22Rv1 (cell line): ENCODE measurements around the gene LTA.

Experiments
- CTCF ChIP-seq: fragments of 450-650 bp; IDR thresholded peaks from 2 replicates; pipeline ENCODE4 v1.5.1; 2017; ENCODE audit warnings: mild to moderate bottlenecking
- ZFX ChIP-seq: fragments of 450-650 bp; IDR thresholded peaks from 2 replicates; pipeline ENCODE4 v1.6.1; 2017; ENCODE audit warnings: antibody characterized with exemption, borderline replicate concordance

DNA sequence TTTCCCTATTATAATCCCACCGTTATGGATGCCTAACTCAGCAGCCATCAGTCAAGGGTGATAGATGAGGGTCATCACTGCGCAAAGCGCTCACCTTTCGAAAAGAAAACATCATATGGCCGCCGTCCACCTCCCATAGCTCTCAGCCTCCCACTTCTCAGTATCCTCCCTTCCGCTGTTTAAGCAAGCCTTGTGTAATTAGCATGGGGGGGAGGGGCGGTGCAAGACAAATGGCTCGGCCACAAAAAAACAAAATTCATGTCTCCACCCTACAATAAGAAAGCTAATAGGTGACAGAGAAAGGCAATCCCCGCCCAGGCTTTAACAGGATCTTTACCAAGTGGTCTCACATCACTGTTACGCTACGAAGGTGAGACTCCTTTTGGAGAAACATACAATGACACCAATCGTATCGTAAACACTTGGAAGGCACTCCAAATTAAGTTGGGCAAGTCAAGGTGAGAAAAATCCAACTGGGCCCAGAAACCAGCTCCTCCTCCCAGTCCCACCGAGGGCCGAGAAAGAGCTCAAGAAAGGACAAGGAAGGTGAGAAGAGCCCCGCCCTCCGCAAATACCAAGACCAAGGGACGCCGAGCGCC, 30.9 kb upstream of the LTA start:
- no peak for TF ChIP-seq CTCF
- TF ChIP-seq ZFX = no peak
